Fibroblast of lung (primary cell): Measurements from ENCODE around the gene B4GALT7. TPM values are rescaled to one million over a fixed set of nuclear protein-coding genes. Genes with fewer than 3 reads are reported as not detected.

ENCODE experiments used
- DNase-seq, 2 donors: peaks; one replicate each; pipeline versions ENCODE4 v3.0.0 to v3.0.0-alpha.2; 2010; ENCODE audit warnings: low read depth in 2 of 2
- H2AFZ ChIP-seq: 2 replicates; pipeline ENCODE4 v1.5.1; 2012; ENCODE audit warnings: low read length, control low read depth, inconsistent platforms
- H3K27ac ChIP-seq: 2 replicates; pipeline ENCODE4 v1.5.1; 2011; ENCODE audit warnings: low read length, control low read depth; ENCODE audit not compliant: insufficient read depth
- H3K27me3 ChIP-seq: 2 replicates; pipeline ENCODE4 v1.5.1; 2011; ENCODE audit warnings: mild to moderate bottlenecking, low read length; ENCODE audit not compliant: control insufficient read depth, insufficient read depth
- H3K36me3 ChIP-seq: 2 replicates; pipeline ENCODE4 v1.5.1; 2011; ENCODE audit warnings: low read length; ENCODE audit not compliant: control insufficient read depth, insufficient read depth
- H3K4me1 ChIP-seq: 2 replicates; pipeline ENCODE4 v1.5.1; 2011; ENCODE audit warnings: low read length; ENCODE audit not compliant: control insufficient read depth, insufficient read depth; ENCODE audit errors: extremely low read depth
- H3K4me2 ChIP-seq: 2 replicates; pipeline ENCODE4 v1.5.1; 2011; ENCODE audit warnings: low read length, control low read depth; ENCODE audit not compliant: insufficient read depth; ENCODE audit errors: extremely low read depth
- H3K4me3 ChIP-seq, 4 experiments: fragments of 200-600 bp in 1 of 4; sonication (generic) in 1 of 4; replicated peaks in 1 of 4; 2 replicates each; pipeline ENCODE4 v1.5.1; 2011 to 2016; ENCODE audit warnings: low read length in 4 of 4, low read depth in 3 of 4, mild to moderate bottlenecking in 3 of 4, control low read depth in 2 of 4, inconsistent platforms in 1 of 4, mixed read lengths in 1 of 4; ENCODE audit not compliant: insufficient read depth in 1 of 4; ENCODE audit errors: control extremely low read depth in 1 of 4
- H3K79me2 ChIP-seq: 2 replicates; pipeline ENCODE4 v1.5.1; 2012; ENCODE audit warnings: mild to moderate bottlenecking, low read length, inconsistent platforms; ENCODE audit not compliant: control insufficient read depth, insufficient read depth
- H3K9ac ChIP-seq: 2 replicates; pipeline ENCODE4 v1.5.1; 2011; ENCODE audit warnings: mild to moderate bottlenecking, low read length, control low read depth; ENCODE audit not compliant: insufficient read depth
- H3K9me3 ChIP-seq: 2 replicates; pipeline ENCODE4 v1.5.1; 2012; ENCODE audit warnings: low read depth, low read length; ENCODE audit not compliant: control insufficient read depth, insufficient read depth
- H4K20me1 ChIP-seq: 2 replicates; pipeline ENCODE4 v1.5.1; 2011; ENCODE audit warnings: low read length; ENCODE audit not compliant: control insufficient read depth, insufficient read depth; ENCODE audit errors: extremely low read depth
- EZH2 ChIP-seq: IDR thresholded peaks from 2 replicates; pipeline ENCODE4 v1.5.1; 2012; ENCODE audit warnings: low read length, control low read depth, mild to moderate bottlenecking; ENCODE audit errors: missing control alignments
- polyA plus RNA-seq, 2 donors: library from polyadenylated mRNA; depleted of rRNA in 1 of 2; stranded (reverse) in 1 of 2; unstranded in 1 of 2; fragments of >200 nt; gene quantifications; 2 replicates each; pipeline ENCODE4 v1.2.1, GENCODE V29; 2011 to 2012; ENCODE audit warnings: missing spikeins in 1 of 2
- total RNA-seq: library from RNA; depleted of rRNA; stranded (reverse); fragments of >200 nt; gene quantifications from 2 replicates; pipeline ENCODE4 v1.2.1, GENCODE V29; 2014
- TF ChIP-seq, protein P1 (sequence below), 2 donors: IDR thresholded peaks in 1 of 2; conservative IDR thresholded peaks in 1 of 2; 1 replicate in 1 of 2; 2 replicates in 1 of 2; pipeline ENCODE4 v1.5.1; 2011 to 2012; ENCODE audit warnings: low read length in 2 of 2, control low read depth in 1 of 2, inconsistent platforms in 1 of 2, low read depth in 1 of 2, mild to moderate bottlenecking in 1 of 2

Gene B4GALT7
- total and polyA plus RNA-seq, 2 donors (not counting 1 experiment from before 2014, with no cell fraction given) = 20.8 to 29.1 TPM

GRCh38 chr5:177603631-177604030 lies 3.7 kb downstream of the B4GALT7 start:
- no peak overlapping the region for H3K27ac ChIP-seq
- no peaks in the 10 kb centered on the region for H4K20me1 ChIP-seq

DNA sequence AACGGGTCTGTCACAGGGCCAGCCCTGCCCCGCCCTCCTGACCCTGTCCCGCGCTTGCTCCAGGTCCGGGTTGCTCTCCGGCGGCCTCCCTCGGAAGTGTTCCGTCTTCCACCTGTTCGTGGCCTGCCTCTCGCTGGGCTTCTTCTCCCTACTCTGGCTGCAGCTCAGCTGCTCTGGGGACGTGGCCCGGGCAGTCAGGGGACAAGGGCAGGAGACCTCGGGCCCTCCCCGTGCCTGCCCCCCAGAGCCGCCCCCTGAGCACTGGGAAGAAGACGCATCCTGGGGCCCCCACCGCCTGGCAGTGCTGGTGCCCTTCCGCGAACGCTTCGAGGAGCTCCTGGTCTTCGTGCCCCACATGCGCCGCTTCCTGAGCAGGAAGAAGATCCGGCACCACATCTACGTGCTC lies 4.2 kb downstream of the B4GALT7 start:
- peaks cover 3% of the 10 kb centered on the region for H3K36me3 ChIP-seq
- H2AFZ ChIP-seq = no peak overlapping the region
- no peak for TF ChIP-seq EZH2
- TF ChIP-seq, protein P1, sequence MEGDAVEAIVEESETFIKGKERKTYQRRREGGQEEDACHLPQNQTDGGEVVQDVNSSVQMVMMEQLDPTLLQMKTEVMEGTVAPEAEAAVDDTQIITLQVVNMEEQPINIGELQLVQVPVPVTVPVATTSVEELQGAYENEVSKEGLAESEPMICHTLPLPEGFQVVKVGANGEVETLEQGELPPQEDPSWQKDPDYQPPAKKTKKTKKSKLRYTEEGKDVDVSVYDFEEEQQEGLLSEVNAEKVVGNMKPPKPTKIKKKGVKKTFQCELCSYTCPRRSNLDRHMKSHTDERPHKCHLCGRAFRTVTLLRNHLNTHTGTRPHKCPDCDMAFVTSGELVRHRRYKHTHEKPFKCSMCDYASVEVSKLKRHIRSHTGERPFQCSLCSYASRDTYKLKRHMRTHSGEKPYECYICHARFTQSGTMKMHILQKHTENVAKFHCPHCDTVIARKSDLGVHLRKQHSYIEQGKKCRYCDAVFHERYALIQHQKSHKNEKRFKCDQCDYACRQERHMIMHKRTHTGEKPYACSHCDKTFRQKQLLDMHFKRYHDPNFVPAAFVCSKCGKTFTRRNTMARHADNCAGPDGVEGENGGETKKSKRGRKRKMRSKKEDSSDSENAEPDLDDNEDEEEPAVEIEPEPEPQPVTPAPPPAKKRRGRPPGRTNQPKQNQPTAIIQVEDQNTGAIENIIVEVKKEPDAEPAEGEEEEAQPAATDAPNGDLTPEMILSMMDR (conservative IDR thresholded peaks at IDR 0.05 in 1 of 2, IDR thresholded peaks at IDR 0.05 in 1 of 2; ENCODE audit: low read depth in 1 of 2, low read length in 2 of 2) = no peak
- no peaks in the 10 kb centered on the region for H3K4me1 ChIP-seq
- H3K27me3 ChIP-seq = no peaks in the 10 kb centered on the region
- no peak overlapping the region for H3K27ac ChIP-seq
- H3K4me3 ChIP-seq = no peak overlapping the region
- no peaks in the 10 kb centered on the region for H3K9me3 ChIP-seq
- H3K4me2 ChIP-seq = no peak overlapping the region
- no peak for DNase-seq
- no peaks in the 10 kb centered on the region for H4K20me1 ChIP-seq
- H3K79me2 ChIP-seq = peaks cover 2% of the 10 kb centered on the region
- no peak overlapping the region for H3K9ac ChIP-seq

More at GRCh38 chr5:177603631-177604030, 3.7 kb downstream of the B4GALT7 start:
- no peak for DNase-seq
- TF ChIP-seq, protein P1 (conservative IDR thresholded peaks at IDR 0.05 in 1 of 2, IDR thresholded peaks at IDR 0.05 in 1 of 2; ENCODE audit: low read depth in 1 of 2, low read length in 2 of 2) = no peak
- no peak for TF ChIP-seq EZH2
- Histone ChIP-seq H3K27me3 (no peaks in the 10 kb centered on the region), H3K4me3 (no peak overlapping the region), H3K79me2 (peaks cover 2% of the 10 kb centered on the region), H3K4me2 (no peak overlapping the region), H3K9ac (no peak overlapping the region), H2AFZ (no peak overlapping the region), H3K36me3 (peaks cover 1% of the 10 kb centered on the region), H3K9me3 (no peaks in the 10 kb centered on the region), H3K4me1 (no peaks in the 10 kb centered on the region)

DNA sequence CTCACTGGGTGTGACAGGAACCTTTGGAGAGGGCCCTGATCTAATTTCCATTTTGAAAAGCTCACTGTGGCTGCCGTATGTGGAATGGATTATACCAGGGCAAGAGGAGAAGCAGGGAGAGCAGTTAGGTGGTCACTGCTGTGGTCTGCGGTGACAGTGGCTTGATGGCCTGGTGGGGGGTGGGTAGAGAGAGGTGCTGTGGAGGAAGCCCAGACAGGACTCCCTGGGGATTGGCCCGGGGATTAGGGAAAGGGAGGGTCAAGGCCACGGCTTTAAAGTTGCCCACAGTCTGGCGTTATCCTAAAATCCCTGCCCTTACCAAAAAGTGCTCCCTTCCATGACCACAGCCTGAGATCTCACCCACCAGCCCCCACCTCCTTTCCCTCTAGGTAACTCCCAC lies 4.7 kb downstream of the B4GALT7 start:
- Histone ChIP-seq H3K4me2 (no peak overlapping the region), H3K27me3 (no peaks in the 10 kb centered on the region), H3K9ac (no peak overlapping the region), H3K27ac (no peak overlapping the region), H3K4me3 (no peak overlapping the region), H2AFZ (no peak overlapping the region), H3K9me3 (no peaks in the 10 kb centered on the region), H3K36me3 (peaks cover 8% of the 10 kb centered on the region), H3K4me1 (no peaks in the 10 kb centered on the region), H4K20me1 (no peaks in the 10 kb centered on the region), H3K79me2 (peaks cover 2% of the 10 kb centered on the region)
- no peak for TF ChIP-seq EZH2
- TF ChIP-seq, protein P1 (conservative IDR thresholded peaks at IDR 0.05 in 1 of 2, IDR thresholded peaks at IDR 0.05 in 1 of 2; ENCODE audit: low read depth in 1 of 2, low read length in 2 of 2) = no peak
- no peak for DNase-seq
